Neural cell (in vitro differentiated cells): ENCODE measurements around the gene DOCK4.

Experiments
- EP300 ChIP-seq: fragments of 450-650 bp; conservative IDR thresholded peaks from 2 replicates; pipeline ENCODE4 v1.6.1; 2014; ENCODE audit warnings: antibody characterized with exemption, mild to moderate bottlenecking, moderate library complexity; ENCODE audit not compliant: poor library complexity, severe bottlenecking
- EZH2 ChIP-seq: fragments of 200-600, 300-800 bp; shearing (Covaris generic), sonication (generic); IDR thresholded peaks from 2 replicates; pipeline ENCODE4 v1.6.1; 2014; ENCODE audit warnings: antibody characterized with exemption, low read length, borderline replicate concordance, mild to moderate bottlenecking; ENCODE audit not compliant: insufficient read depth, poor library complexity, severe bottlenecking
- MXI1 ChIP-seq: fragments of 450-650 bp; conservative IDR thresholded peaks from 2 replicates; pipeline ENCODE4 v1.6.1; 2014; ENCODE audit warnings: antibody characterized with exemption, mild to moderate bottlenecking; ENCODE audit not compliant: poor library complexity, severe bottlenecking
- POLR2AphosphoS5 ChIP-seq: IDR thresholded peaks from 2 replicates; pipeline ENCODE4 v1.6.1; 2012
- RAD21 ChIP-seq: fragments of 450-650 bp; conservative IDR thresholded peaks from 2 replicates; pipeline ENCODE4 v1.6.1; 2014; ENCODE audit warnings: antibody characterized with exemption, mild to moderate bottlenecking, moderate library complexity
- SMC3 ChIP-seq: fragments of 450-650 bp; conservative IDR thresholded peaks from 2 replicates; pipeline ENCODE4 v1.6.1; 2014; ENCODE audit warnings: antibody characterized with exemption, mild to moderate bottlenecking, moderate library complexity; ENCODE audit not compliant: poor library complexity
- TAF1 ChIP-seq: IDR thresholded peaks from 2 replicates; pipeline ENCODE4 v1.6.1; 2012; ENCODE audit warnings: low read depth
- TF ChIP-seq, protein P1 (sequence below): fragments of 450-650 bp; IDR thresholded peaks from 2 replicates; pipeline ENCODE4 v1.5.1; 2014; ENCODE audit warnings: antibody characterized with exemption, mild to moderate bottlenecking, moderate library complexity; ENCODE audit not compliant: poor library complexity, severe bottlenecking
- TF ChIP-seq, protein P2 (sequence below): IDR thresholded peaks from 2 replicates; pipeline ENCODE4 v1.6.1; 2012; ENCODE audit warnings: borderline replicate concordance

DNA sequence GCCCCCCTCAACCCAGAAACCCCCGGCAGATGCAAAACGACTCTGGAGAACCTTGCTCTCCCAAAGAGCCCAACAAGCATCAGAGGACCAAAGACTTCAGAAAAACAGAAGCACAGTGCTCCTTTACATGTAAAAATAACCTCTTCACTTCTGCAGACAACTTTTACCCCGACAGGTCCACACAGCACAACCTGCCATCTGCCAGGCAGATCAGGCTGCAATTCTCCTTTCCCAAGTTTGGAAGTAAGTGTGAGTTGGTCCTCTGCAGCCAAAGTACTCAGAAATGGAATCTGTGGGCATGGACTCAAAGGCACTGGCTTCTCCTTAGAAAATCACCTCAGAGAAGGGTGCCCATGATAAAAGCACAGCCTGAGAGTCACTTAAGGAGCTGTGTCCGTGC lies 26.0 kb downstream of the DOCK4 start:
- TF ChIP-seq, protein P1, sequence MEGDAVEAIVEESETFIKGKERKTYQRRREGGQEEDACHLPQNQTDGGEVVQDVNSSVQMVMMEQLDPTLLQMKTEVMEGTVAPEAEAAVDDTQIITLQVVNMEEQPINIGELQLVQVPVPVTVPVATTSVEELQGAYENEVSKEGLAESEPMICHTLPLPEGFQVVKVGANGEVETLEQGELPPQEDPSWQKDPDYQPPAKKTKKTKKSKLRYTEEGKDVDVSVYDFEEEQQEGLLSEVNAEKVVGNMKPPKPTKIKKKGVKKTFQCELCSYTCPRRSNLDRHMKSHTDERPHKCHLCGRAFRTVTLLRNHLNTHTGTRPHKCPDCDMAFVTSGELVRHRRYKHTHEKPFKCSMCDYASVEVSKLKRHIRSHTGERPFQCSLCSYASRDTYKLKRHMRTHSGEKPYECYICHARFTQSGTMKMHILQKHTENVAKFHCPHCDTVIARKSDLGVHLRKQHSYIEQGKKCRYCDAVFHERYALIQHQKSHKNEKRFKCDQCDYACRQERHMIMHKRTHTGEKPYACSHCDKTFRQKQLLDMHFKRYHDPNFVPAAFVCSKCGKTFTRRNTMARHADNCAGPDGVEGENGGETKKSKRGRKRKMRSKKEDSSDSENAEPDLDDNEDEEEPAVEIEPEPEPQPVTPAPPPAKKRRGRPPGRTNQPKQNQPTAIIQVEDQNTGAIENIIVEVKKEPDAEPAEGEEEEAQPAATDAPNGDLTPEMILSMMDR = no peak
- TF ChIP-seq TAF1 (no peak), EP300 (no peak), SMC3 (no peak), POLR2AphosphoS5 (no peak), EZH2 (no peak), RAD21 (no peak), MXI1 (no peak)
- TF ChIP-seq, protein P2, sequence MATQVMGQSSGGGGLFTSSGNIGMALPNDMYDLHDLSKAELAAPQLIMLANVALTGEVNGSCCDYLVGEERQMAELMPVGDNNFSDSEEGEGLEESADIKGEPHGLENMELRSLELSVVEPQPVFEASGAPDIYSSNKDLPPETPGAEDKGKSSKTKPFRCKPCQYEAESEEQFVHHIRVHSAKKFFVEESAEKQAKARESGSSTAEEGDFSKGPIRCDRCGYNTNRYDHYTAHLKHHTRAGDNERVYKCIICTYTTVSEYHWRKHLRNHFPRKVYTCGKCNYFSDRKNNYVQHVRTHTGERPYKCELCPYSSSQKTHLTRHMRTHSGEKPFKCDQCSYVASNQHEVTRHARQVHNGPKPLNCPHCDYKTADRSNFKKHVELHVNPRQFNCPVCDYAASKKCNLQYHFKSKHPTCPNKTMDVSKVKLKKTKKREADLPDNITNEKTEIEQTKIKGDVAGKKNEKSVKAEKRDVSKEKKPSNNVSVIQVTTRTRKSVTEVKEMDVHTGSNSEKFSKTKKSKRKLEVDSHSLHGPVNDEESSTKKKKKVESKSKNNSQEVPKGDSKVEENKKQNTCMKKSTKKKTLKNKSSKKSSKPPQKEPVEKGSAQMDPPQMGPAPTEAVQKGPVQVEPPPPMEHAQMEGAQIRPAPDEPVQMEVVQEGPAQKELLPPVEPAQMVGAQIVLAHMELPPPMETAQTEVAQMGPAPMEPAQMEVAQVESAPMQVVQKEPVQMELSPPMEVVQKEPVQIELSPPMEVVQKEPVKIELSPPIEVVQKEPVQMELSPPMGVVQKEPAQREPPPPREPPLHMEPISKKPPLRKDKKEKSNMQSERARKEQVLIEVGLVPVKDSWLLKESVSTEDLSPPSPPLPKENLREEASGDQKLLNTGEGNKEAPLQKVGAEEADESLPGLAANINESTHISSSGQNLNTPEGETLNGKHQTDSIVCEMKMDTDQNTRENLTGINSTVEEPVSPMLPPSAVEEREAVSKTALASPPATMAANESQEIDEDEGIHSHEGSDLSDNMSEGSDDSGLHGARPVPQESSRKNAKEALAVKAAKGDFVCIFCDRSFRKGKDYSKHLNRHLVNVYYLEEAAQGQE = no peak
